ENCODE measurements around the gene ARMC8. TPM values are rescaled to one million over a fixed set of nuclear protein-coding genes. Genes with fewer than 3 reads are reported as not detected.

ARMC8 gene
- total RNA-seq, 4 donors from 2014 or later = 28.8 to 58.0 (median 36.6) TPM

DNA sequence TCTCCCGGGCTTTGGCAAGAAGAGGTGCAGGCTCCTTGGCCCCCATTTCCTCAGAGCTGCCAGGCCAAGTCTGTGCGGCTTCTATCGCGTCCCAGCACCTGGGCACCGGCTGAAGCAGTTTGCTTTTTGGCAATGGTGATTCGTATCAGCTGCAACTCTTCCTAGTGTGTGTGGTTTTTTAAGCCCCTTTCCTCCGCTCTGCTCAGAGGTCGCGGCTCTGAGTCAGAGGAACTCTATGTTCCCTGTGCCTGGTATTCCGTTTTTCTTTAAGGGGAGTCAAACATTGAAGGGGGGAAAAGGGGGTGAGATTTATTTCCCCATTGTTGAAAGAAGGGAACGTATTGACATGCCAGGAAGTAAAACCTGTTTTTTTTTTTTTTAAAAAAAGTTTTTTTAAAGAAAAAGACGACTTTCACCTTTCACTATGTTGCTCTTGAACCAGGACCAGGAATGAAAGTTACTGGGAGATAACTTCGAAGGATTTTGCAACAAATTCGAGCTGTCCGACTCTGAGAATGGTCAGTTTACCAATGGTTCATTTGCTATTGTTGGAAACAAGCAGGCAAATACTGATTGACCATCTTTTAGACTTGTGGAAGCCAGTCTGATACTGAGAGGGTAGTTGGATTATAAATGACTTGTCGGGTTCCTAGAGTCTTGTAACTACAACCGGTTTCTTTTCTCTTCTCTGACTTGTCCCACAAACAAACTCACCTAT, 1.1 kb downstream of the ARMC8 start:
- peak overlapping the region; percentile 96 for H3K4me3 ChIP-seq (ENCODE audit: low read depth, poor library complexity, severe bottlenecking)
- WGBS, 2 donors = 5 to 6% methylated on average over 16 to 17 of the region's 17 CpGs
- intact Hi-C loops (cut with DNase I; ENCODE audit: low total_unique reads) = loop anchor here (10.0 kb wide), 1 partner anchor 407 kb away; the partner anchor contains the start of gene CEP70
- TF ChIP-seq POLR2A (IDR thresholded peaks at IDR 0.05) = no peak
- TF ChIP-seq, protein P1, sequence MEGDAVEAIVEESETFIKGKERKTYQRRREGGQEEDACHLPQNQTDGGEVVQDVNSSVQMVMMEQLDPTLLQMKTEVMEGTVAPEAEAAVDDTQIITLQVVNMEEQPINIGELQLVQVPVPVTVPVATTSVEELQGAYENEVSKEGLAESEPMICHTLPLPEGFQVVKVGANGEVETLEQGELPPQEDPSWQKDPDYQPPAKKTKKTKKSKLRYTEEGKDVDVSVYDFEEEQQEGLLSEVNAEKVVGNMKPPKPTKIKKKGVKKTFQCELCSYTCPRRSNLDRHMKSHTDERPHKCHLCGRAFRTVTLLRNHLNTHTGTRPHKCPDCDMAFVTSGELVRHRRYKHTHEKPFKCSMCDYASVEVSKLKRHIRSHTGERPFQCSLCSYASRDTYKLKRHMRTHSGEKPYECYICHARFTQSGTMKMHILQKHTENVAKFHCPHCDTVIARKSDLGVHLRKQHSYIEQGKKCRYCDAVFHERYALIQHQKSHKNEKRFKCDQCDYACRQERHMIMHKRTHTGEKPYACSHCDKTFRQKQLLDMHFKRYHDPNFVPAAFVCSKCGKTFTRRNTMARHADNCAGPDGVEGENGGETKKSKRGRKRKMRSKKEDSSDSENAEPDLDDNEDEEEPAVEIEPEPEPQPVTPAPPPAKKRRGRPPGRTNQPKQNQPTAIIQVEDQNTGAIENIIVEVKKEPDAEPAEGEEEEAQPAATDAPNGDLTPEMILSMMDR (IDR thresholded peaks at IDR 0.05) = no peak
- no peak for DNase-seq (ENCODE audit: low spot score in 2 of 2)

DNA sequence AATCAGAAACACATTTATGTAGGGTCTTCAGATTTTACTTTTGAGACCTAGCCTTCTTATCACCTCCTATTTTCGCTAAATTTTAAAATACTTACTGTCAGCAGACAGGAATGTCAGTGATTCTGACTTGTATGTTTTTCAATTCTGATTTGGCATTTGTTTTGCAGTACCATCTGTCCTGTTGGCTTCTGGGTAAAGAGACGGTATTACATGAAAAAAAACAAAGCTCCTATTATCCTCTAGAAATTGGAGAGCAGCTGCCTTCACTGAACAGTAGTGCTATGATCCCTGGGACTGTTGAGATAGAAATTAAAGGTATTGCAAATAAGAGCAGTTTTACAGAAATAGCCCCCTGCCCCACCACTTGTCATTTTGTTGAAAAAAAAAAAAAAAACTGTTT, 8.4 kb downstream of the ARMC8 start:
- TF ChIP-seq, protein P1 (IDR thresholded peaks at IDR 0.05) = no peak
- no peak for TF ChIP-seq POLR2A (IDR thresholded peaks at IDR 0.05)
- WGBS, 2 donors = 69 to 73% methylated on average over 2 of the region's 2 CpGs
- DNase-seq (ENCODE audit: low spot score in 2 of 2) = no peak
- intact Hi-C loops (cut with DNase I; ENCODE audit: low total_unique reads) = no loop called here
- H3K4me3 ChIP-seq (ENCODE audit: low read depth, poor library complexity, severe bottlenecking) = no peak overlapping the region

DNA sequence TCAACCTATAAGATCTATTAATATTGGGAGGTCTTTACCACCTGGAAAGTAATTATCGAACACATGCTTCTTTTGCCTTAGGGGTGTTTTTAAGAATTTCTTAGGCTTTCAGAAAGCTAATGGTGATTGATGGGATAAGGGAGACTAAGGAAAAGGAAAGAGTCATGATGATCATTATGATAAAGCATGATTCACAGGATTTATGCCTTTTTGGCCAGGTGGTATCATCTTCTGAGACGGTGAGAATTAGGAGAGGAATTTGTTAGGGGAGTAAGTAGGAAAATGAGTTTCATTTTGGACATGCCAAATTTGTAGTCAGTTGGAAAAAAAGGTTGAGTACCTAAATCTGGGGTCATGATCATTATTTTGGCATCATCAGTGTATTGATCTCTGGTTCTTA, 8.9 kb downstream of the ARMC8 start:
- DNase-seq (ENCODE audit: low spot score in 2 of 2) = no peak
- TF ChIP-seq POLR2A (IDR thresholded peaks at IDR 0.05) = no peak
- TF ChIP-seq, protein P1 (IDR thresholded peaks at IDR 0.05) = no peak
- 65 to 73% methylated on average over 2 of the region's 2 CpGs for WGBS, 2 donors
- intact Hi-C loops (cut with DNase I; ENCODE audit: low total_unique reads) = no loop called here
- H3K4me3 ChIP-seq (ENCODE audit: low read depth, poor library complexity, severe bottlenecking) = no peak overlapping the region

DNA sequence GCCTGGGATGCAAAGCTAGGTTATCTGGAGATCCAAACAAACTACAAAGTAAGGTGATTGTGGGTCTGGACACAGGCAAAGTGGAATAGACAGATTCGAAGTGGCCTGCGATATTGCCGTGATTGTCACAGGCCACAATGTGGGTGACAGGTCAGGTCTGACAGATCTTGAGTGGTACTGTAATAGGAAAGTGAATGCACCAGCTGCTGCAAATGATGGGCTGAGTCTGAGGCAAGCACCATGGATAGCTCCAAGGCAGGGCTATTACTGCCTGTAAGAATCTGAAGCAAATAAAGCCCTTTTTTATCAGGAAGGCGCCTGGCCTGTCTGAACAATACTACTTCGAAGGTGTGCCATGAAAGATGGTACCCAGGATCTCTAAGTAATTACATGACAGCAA, 10.0 kb downstream of the ARMC8 start:
- DNase-seq (ENCODE audit: low spot score in 2 of 2) = no peak
- intact Hi-C loops (cut with DNase I; ENCODE audit: low total_unique reads) = no loop called here
- 87 to 88% methylated on average over 5 of the region's 5 CpGs for WGBS, 2 donors
- no peak overlapping the region for H3K4me3 ChIP-seq (ENCODE audit: low read depth, poor library complexity, severe bottlenecking)
- TF ChIP-seq, protein P1 (IDR thresholded peaks at IDR 0.05) = no peak
- no peak for TF ChIP-seq POLR2A (IDR thresholded peaks at IDR 0.05)

DNA sequence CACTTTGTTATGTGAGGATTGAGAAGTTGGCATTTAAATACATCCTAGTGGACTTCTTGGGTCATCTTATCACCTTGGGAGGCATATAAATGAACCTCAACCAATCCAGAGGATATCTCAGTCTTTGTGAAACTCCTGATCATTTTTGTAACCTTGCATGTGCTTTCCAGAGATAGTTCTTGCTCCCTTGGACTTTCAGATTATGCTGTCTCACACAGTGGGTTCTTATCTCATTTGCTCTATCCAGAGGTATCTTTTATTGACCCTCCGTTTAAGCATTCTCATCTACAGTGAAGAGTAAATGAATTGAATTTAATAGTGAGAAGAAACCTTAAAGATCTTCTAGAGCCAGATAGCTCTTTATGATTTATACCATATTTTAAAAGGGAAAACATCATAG, 10.4 kb downstream of the ARMC8 start:
- no peak for TF ChIP-seq POLR2A (IDR thresholded peaks at IDR 0.05)
- TF ChIP-seq, protein P1 (IDR thresholded peaks at IDR 0.05) = no peak
- 90 to 91% methylated on average over 1 of the region's 1 CpG for WGBS, 2 donors
- H3K4me3 ChIP-seq (ENCODE audit: low read depth, poor library complexity, severe bottlenecking) = no peak overlapping the region
- intact Hi-C loops (cut with DNase I; ENCODE audit: low total_unique reads) = no loop called here
- DNase-seq (ENCODE audit: low spot score in 2 of 2) = no peak

DNA sequence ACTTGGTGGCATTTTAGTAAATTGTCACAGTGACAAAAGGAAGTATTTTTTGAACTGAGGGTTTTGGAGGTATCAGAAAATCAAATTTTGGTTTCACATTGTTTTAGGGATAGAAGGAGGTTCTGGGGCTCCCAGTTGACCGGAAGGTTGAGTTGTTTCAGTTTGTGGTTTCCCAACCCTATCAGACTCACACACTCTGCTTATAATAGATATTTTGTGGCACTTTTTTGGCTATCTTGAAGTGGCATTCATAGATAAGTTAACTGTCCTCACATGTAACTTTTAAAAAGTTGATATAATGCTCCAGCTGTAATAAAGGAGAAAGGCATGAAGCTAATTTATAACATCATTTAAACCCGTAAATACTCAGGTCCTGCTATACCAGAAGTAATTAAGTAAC, 12.8 kb downstream of the ARMC8 start:
- DNase-seq (ENCODE audit: low spot score in 2 of 2) = no peak
- no peak overlapping the region for H3K4me3 ChIP-seq (ENCODE audit: low read depth, poor library complexity, severe bottlenecking)
- 84 to 85% methylated on average over 2 of the region's 2 CpGs for WGBS, 2 donors
- TF ChIP-seq, protein P1 (IDR thresholded peaks at IDR 0.05) = no peak
- no peak for TF ChIP-seq POLR2A (IDR thresholded peaks at IDR 0.05)
- intact Hi-C loops (cut with DNase I; ENCODE audit: low total_unique reads) = no loop called here

All from lower leg skin (tissue), 4 donors.